ENCODE data around the gene TEF.
"Not testable (repeated sequence)": the region's sequence is repeated elsewhere in the genome, so short reads cannot be mapped to it uniquely, and the experiment has no call there.

TEF gene

GRCh38 chr22:41387341-41387740, 5.6 kb downstream of the TEF start:
- H3K9me3 ChIP-seq (ENCODE audit: control insufficient read depth in 1 of 2, low read length in 2 of 2) = no peaks in the 10 kb centered on the region
- peaks cover 0 to 13% of the 10 kb centered on the region in 2 donors for H3K4me1 ChIP-seq (ENCODE audit: control insufficient read depth in 1 of 2, insufficient read depth in 2 of 2, low read length in 2 of 2)
- no peak overlapping the region for H3K4me3 ChIP-seq (ENCODE audit: low read depth in 1 of 2, low read length in 2 of 2)
- no peak overlapping the region for H3K27ac ChIP-seq (ENCODE audit: low read length)
- H3K27me3 ChIP-seq (ENCODE audit: low read depth, low read length) = no peaks in the 10 kb centered on the region
- peaks cover 11 to 29% of the 10 kb centered on the region in 2 donors for H3K36me3 ChIP-seq (ENCODE audit: control insufficient read depth in 1 of 2, insufficient read depth in 2 of 2, low read length in 2 of 2)

DNA sequence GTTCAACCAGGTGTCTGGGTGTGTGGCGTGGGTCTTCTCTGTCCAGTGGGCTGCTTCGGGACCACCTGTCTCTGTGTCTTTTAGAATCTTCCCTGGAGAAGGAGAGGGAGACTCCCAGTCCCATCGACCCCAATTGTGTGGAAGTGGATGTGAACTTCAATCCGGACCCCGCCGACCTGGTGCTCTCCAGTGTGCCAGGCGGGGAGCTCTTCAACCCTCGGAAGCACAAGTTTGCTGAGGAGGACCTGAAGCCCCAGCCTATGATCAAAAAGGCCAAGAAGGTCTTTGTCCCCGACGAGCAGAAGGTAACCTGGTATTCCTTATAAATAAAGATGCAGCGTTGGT, 12.2 kb downstream of the TEF start:
- H3K9me3 ChIP-seq (ENCODE audit: control insufficient read depth in 1 of 2, low read length in 2 of 2) = no peaks in the 10 kb centered on the region
- H3K27ac ChIP-seq (ENCODE audit: low read length) = no peak overlapping the region
- peaks cover 0 to 3% of the 10 kb centered on the region in 2 donors for H3K4me1 ChIP-seq (ENCODE audit: control insufficient read depth in 1 of 2, insufficient read depth in 2 of 2, low read length in 2 of 2)
- H3K36me3 ChIP-seq (ENCODE audit: control insufficient read depth in 1 of 2, insufficient read depth in 2 of 2, low read length in 2 of 2) = peaks cover 50 to 63% of the 10 kb centered on the region in 2 donors
- H3K27me3 ChIP-seq (ENCODE audit: low read depth, low read length) = no peaks in the 10 kb centered on the region
- no peak overlapping the region for H3K4me3 ChIP-seq (ENCODE audit: low read depth in 1 of 2, low read length in 2 of 2)

DNA sequence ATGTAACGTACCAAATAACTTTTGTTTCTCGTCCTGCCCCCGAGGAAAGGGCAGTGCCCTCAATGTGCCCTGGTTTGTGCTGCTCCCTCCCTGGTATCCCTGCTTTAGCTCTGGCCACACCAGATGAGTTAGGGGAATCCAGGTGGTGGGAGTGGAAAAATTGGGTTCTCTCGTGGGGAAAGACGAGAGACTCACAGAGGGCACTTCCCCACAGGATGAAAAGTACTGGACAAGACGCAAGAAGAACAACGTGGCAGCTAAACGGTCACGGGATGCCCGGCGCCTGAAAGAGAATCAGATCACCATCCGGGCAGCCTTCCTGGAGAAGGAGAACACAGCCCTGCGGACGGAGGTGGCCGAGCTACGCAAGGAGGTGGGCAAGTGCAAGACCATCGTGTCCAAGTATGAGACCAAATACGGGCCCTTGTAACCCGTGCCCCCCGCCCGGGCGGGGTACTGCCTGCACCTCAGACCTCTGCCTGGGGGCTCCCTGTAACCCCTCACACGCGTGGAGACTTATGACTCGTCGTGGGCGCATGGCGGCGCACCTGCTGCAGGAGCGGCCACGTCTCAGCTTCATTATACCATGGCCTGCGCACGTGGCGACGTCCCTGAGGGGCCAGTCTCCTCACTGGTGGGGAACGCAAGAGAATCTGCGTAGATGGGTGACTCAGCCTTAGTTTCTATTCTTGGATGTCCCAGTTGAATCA, 13.9 kb downstream of the TEF start:
- no peak overlapping the region for H3K4me3 ChIP-seq (ENCODE audit: low read depth in 1 of 2, low read length in 2 of 2)
- H3K4me1 ChIP-seq (ENCODE audit: control insufficient read depth in 1 of 2, insufficient read depth in 2 of 2, low read length in 2 of 2) = peaks cover 0 to 3% of the 10 kb centered on the region in 2 donors
- peaks cover 48 to 58% of the 10 kb centered on the region in 2 donors for H3K36me3 ChIP-seq (ENCODE audit: control insufficient read depth in 1 of 2, insufficient read depth in 2 of 2, low read length in 2 of 2)
- no peaks in the 10 kb centered on the region for H3K9me3 ChIP-seq (ENCODE audit: control insufficient read depth in 1 of 2, low read length in 2 of 2)
- no peak overlapping the region for H3K27ac ChIP-seq (ENCODE audit: low read length)
- no peaks in the 10 kb centered on the region for H3K27me3 ChIP-seq (ENCODE audit: low read depth, low read length)

DNA sequence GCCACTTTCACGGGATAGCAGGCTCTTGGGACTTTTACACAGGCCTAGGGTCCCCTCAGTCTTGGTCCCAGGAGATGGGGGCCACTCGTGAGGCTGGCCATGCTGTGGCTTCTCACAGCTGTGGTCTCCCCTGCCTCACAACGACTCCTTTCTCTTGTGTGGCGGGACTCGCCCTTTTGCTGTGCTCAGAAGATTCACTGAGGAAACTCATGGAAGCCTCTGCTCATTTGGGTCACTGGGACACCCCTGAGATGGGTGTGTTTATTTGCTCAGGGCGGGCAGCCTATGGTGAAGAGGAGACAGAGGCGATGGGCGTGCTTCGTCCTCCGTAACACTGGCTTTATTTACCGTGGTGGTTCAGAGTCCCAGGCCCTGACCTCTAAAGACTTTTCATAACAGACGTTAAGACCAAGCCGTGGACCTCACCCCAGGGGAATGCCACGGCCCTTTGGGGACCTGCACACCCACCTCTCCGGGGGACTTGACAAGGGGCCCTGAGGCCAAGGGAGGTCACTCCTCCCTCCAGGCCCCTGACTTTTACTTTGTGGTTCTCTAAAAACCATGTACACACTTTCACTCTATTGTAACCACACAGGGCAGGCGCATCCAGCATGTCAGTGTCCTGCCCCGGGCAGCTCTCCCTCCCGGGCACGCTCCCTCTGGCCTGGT, 15.5 kb downstream of the TEF start:
- no peaks in the 10 kb centered on the region for H3K9me3 ChIP-seq (ENCODE audit: control insufficient read depth in 1 of 2, low read length in 2 of 2)
- no peaks in the 10 kb centered on the region for H3K27me3 ChIP-seq (ENCODE audit: low read depth, low read length)
- H3K36me3 ChIP-seq (ENCODE audit: control insufficient read depth in 1 of 2, insufficient read depth in 2 of 2, low read length in 2 of 2) = peaks cover 43 to 53% of the 10 kb centered on the region in 2 donors
- H3K27ac ChIP-seq (ENCODE audit: low read length) = no peak overlapping the region
- peaks cover 0 to 9% of the 10 kb centered on the region in 2 donors for H3K4me1 ChIP-seq (ENCODE audit: control insufficient read depth in 1 of 2, insufficient read depth in 2 of 2, low read length in 2 of 2)
- no peak overlapping the region for H3K4me3 ChIP-seq (ENCODE audit: low read depth in 1 of 2, low read length in 2 of 2)

GRCh38 chr22:41398921-41399320, 17.2 kb downstream of the TEF start:
- no peak overlapping the region for H3K4me3 ChIP-seq (ENCODE audit: low read depth in 1 of 2, low read length in 2 of 2)
- H3K27ac ChIP-seq (ENCODE audit: low read length) = no peak overlapping the region
- H3K27me3 ChIP-seq (ENCODE audit: low read depth, low read length) = no peaks in the 10 kb centered on the region
- H3K9me3 ChIP-seq (ENCODE audit: control insufficient read depth in 1 of 2, low read length in 2 of 2) = no peaks in the 10 kb centered on the region
- peaks cover 41 to 53% of the 10 kb centered on the region in 2 donors for H3K36me3 ChIP-seq (ENCODE audit: control insufficient read depth in 1 of 2, insufficient read depth in 2 of 2, low read length in 2 of 2)
- H3K4me1 ChIP-seq (ENCODE audit: control insufficient read depth in 1 of 2, insufficient read depth in 2 of 2, low read length in 2 of 2) = peaks cover 4 to 19% of the 10 kb centered on the region in 2 donors

DNA sequence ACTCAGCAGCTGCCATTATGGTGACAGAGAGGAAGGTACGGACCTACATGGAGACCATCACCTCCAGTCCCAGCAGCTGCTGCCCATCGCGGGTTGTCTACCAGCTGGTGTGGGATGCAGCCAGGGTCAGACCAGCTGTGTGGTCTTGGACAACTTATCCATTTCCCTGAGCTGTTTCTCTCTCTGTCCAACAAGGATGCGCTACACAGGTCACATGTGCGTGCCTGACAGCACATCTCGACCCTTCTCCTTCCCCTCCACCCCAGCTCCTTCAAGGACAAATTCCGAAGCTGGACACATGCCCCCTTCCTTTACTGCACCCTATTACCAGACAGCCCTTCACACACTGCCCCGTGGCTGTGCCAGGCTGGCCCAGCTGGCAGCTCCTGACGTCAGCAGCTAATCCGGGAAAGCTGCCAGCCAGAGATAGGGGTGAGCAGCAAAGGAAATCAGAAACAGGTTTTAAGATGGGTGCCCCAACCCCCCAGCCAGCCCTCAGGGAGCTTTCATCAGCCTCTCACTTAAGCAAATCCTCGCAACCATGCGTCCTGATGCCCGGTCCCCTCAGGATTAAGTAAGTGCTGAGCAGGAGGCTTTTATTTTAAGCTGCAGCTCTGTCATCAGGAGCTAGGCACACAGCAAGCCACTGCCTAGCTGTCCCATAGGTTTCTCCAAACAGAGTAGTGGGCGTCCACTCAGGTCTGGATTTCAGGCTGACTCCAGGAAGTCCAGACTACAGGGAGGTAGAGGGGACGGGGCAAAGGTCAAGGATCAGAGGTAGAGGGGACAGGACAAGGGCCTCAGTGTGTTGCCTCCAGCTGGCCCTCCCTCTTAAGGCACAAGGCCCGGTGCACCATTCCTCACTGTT, 20.3 kb downstream of the TEF start:
- Histone ChIP-seq H3K4me1 (ENCODE audit: control insufficient read depth in 1 of 2, insufficient read depth in 2 of 2, low read length in 2 of 2) (peaks cover 4 to 22% of the 10 kb centered on the region in 2 donors), H3K27ac (ENCODE audit: low read length) (peak overlapping the region; percentile 2), H3K27me3 (ENCODE audit: low read depth, low read length) (no peaks in the 10 kb centered on the region), H3K36me3 (ENCODE audit: control insufficient read depth in 1 of 2, insufficient read depth in 2 of 2, low read length in 2 of 2) (peaks cover 15 to 24% of the 10 kb centered on the region in 2 donors), H3K9me3 (ENCODE audit: control insufficient read depth in 1 of 2, low read length in 2 of 2) (no peaks in the 10 kb centered on the region), H3K4me3 (ENCODE audit: low read depth in 1 of 2, low read length in 2 of 2) (no peak overlapping the region)

DNA sequence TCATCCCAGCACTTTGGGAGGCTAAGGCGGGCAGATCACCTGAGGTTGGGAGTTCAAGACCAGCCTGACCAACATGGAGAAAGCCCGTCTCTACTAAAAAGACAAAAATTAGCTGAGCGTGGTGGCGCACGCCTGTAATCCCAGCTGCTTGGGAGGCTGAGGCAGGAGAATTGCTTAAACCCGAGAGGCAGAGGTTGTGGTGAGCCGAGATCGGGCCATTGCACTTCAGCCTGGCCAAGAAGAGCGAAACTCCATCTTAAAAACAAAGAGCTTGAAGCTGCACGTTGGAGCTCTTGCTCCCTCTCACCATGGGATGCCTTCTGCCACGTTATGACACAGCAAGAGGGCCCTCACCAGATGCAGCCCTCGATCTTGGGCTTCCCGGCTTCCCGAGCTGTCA, 21.1 kb downstream of the TEF start:
- peaks cover 7 to 15% of the 10 kb centered on the region in 2 donors for H3K36me3 ChIP-seq (ENCODE audit: control insufficient read depth in 1 of 2, insufficient read depth in 2 of 2, low read length in 2 of 2)
- not testable (repeated sequence) for H3K27ac ChIP-seq (ENCODE audit: low read length); H3K27me3 ChIP-seq (ENCODE audit: low read depth, low read length); H3K9me3 ChIP-seq (ENCODE audit: control insufficient read depth in 1 of 2, low read length in 2 of 2); H3K4me3 ChIP-seq (ENCODE audit: low read depth in 1 of 2, low read length in 2 of 2)
- peaks cover 4 to 22% of the 10 kb centered on the region in 2 donors for H3K4me1 ChIP-seq (ENCODE audit: control insufficient read depth in 1 of 2, insufficient read depth in 2 of 2, low read length in 2 of 2)

DNA sequence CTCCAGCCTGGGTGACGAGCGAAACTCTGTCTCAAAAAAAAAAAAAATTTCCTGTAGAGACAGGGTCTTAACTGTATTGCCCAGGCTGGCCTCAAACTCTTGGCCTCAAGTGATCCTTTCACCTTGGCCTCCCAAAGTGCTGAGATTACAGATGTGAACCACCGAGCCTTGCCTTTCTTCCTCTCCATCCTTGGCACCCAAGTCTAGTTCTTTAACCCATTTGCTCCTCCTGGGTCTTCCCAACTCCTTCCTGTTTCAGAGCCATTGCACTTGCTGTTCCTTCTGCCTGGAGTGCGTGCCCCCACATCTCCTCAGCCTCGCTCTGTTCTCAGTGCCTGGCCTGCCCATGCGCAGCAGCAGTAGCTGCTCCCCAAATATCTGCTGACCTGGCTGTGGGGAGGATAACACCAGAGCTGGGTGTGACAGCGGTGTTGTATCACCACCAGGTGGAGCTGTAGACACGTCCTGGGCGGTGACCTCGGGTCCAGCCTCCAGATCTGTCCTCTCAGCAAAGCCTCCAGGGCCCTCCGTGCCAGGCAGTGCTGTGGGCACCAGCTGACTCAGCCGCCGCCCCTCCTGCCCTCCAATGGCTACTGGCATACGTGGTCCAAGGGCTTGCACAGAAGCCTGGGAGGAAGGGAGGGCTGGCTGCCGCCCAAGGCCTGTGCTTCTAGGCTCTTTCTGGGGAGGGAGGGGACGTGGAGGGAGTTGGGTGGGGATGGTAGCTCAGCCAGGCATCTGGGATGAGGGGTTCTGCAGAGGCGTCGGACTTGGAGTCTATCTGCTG, 22.0 kb downstream of the TEF start:
- H3K4me3 ChIP-seq (ENCODE audit: low read depth in 1 of 2, low read length in 2 of 2) = no peak overlapping the region
- H3K4me1 ChIP-seq (ENCODE audit: control insufficient read depth in 1 of 2, insufficient read depth in 2 of 2, low read length in 2 of 2) = peaks cover 4 to 22% of the 10 kb centered on the region in 2 donors
- no peaks in the 10 kb centered on the region for H3K27me3 ChIP-seq (ENCODE audit: low read depth, low read length)
- no peak overlapping the region for H3K27ac ChIP-seq (ENCODE audit: low read length)
- no peaks in the 10 kb centered on the region for H3K9me3 ChIP-seq (ENCODE audit: control insufficient read depth in 1 of 2, low read length in 2 of 2)
- H3K36me3 ChIP-seq (ENCODE audit: control insufficient read depth in 1 of 2, insufficient read depth in 2 of 2, low read length in 2 of 2) = peaks cover 0 to 7% of the 10 kb centered on the region in 2 donors

DNA sequence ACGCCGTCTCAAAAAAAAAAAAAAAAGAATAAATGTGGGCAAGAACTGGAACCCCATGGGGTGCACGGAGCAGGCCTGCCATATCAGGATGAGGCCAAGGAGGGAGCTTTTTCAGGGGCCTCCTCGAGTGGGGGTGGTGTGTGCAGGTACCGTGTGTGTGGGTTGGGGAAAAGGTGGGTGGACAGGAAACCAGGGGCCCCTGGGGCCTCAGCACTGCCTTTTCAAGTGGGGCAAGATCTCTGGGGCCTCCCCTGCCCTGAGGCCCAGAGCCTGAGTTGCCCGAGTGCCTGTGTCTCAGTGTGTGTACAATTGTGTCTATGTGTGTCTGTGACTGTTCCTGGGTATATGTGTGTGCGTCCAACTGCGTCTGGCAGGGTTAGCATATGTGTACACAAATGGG, 23.8 kb downstream of the TEF start:
- Histone ChIP-seq H3K9me3 (ENCODE audit: control insufficient read depth in 1 of 2, low read length in 2 of 2) (no peaks in the 10 kb centered on the region), H3K27me3 (ENCODE audit: low read depth, low read length) (no peaks in the 10 kb centered on the region), H3K36me3 (ENCODE audit: control insufficient read depth in 1 of 2, insufficient read depth in 2 of 2, low read length in 2 of 2) (no peaks in the 10 kb centered on the region), H3K4me1 (ENCODE audit: control insufficient read depth in 1 of 2, insufficient read depth in 2 of 2, low read length in 2 of 2) (peaks cover 4 to 31% of the 10 kb centered on the region in 2 donors), H3K27ac (ENCODE audit: low read length) (no peak overlapping the region), H3K4me3 (ENCODE audit: low read depth in 1 of 2, low read length in 2 of 2) (no peak overlapping the region)

DNA sequence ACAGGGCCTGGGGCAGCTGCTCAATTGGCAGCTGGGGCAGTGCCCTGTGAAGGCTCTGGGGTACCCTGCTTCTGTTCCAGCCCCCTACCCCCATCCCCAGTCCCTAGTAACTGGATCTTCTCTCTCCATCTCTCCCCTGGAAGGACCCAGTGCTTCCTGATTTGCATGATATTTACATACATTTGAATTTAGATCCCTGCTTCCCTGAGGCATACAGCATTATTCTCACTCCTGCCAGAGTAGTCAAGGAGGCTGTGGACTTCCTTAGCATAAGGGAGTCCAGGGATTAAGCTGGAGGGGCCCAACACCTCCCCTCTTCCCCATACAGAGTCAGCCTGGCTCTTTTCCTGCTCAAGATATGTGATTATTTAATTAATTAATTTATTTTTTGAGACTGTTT, 24.7 kb downstream of the TEF start:
- H3K27me3 ChIP-seq (ENCODE audit: low read depth, low read length) = no peaks in the 10 kb centered on the region
- H3K36me3 ChIP-seq (ENCODE audit: control insufficient read depth in 1 of 2, insufficient read depth in 2 of 2, low read length in 2 of 2) = no peaks in the 10 kb centered on the region
- H3K4me1 ChIP-seq (ENCODE audit: control insufficient read depth in 1 of 2, insufficient read depth in 2 of 2, low read length in 2 of 2) = peaks cover 4 to 39% of the 10 kb centered on the region in 2 donors
- H3K4me3 ChIP-seq (ENCODE audit: low read depth in 1 of 2, low read length in 2 of 2) = no peak overlapping the region
- H3K9me3 ChIP-seq (ENCODE audit: control insufficient read depth in 1 of 2, low read length in 2 of 2) = no peaks in the 10 kb centered on the region
- no peak overlapping the region for H3K27ac ChIP-seq (ENCODE audit: low read length)

GRCh38 chr22:41407433-41407832, 25.7 kb downstream of the TEF start:
- Histone ChIP-seq H3K4me1 (ENCODE audit: control insufficient read depth in 1 of 2, insufficient read depth in 2 of 2, low read length in 2 of 2) (peaks cover 5 to 42% of the 10 kb centered on the region in 2 donors), H3K27me3 (ENCODE audit: low read depth, low read length) (no peaks in the 10 kb centered on the region), H3K27ac (ENCODE audit: low read length) (no peak overlapping the region), H3K9me3 (ENCODE audit: control insufficient read depth in 1 of 2, low read length in 2 of 2) (no peaks in the 10 kb centered on the region), H3K36me3 (ENCODE audit: control insufficient read depth in 1 of 2, insufficient read depth in 2 of 2, low read length in 2 of 2) (no peaks in the 10 kb centered on the region), H3K4me3 (ENCODE audit: low read depth in 1 of 2, low read length in 2 of 2) (no peak overlapping the region)
